Activated T-helper 2 cell treated with anti-CD3 and anti-CD28 coated beads, Interferon-gamma antibody, Interleukin-2, Interleukin-4, amounts not matched to agents 10 μg/mL and 5 μg/mL and 100 μg/mL, durations not matched to agents 14 hours and 24 hours and 36 hours (primary cell): ENCODE results near the gene SYNE2. TPM values are rescaled to one million over a fixed set of nuclear protein-coding genes. Genes with fewer than 3 reads are reported as not detected.

Experiments used
- DNase-seq: peaks from one replicate; pipeline ENCODE4 v3.0.0; 2021; ENCODE audit warnings: low spot score
- H3K27ac Mint-ChIP-seq: one replicate; pipeline ENCODE4 v1.8.0; 2021; ENCODE audit warnings: mixed read lengths
- H3K27me3 Mint-ChIP-seq: one replicate; pipeline ENCODE4 v1.8.0; 2021; ENCODE audit warnings: low read depth, mixed read lengths
- H3K36me3 Mint-ChIP-seq: one replicate; pipeline ENCODE4 v1.8.0; 2021; ENCODE audit warnings: low read depth, mixed read lengths
- H3K4me1 Mint-ChIP-seq: one replicate; pipeline ENCODE4 v1.8.0; 2021; ENCODE audit warnings: low read depth, mixed read lengths
- H3K4me3 Mint-ChIP-seq: one replicate; pipeline ENCODE4 v1.8.0; 2021; ENCODE audit warnings: low read depth, mild to moderate bottlenecking, moderate library complexity, mixed read lengths
- H3K9me3 Mint-ChIP-seq: one replicate; pipeline ENCODE4 v1.8.0; 2021; ENCODE audit warnings: mixed read lengths
- intact Hi-C: fragments of 100-400 bp; cut with micrococcal nuclease; formaldehyde crosslinking; loops from one replicate; pipeline ENCODE4 v1.15.1; 2023
- total RNA-seq: library from RNA; stranded (reverse); gene quantifications from 2 replicates; pipeline ENCODE4 v1.2.3, GENCODE V29; 2022

SYNE2 gene
- total RNA-seq, 1 donor from 2014 or later = 15.2 TPM

- H3K27ac Mint-ChIP-seq = no peak overlapping the region
- H3K27me3 Mint-ChIP-seq = peaks cover 1% of the 10 kb centered on the region
- H3K9me3 Mint-ChIP-seq = no peaks in the 10 kb centered on the region
- H3K4me3 Mint-ChIP-seq = no peak overlapping the region
- peaks cover 20% of the 10 kb centered on the region for H3K36me3 Mint-ChIP-seq
- intact Hi-C loops = no loop called here
- DNase-seq = no peak
- peaks cover 2% of the 10 kb centered on the region for H3K4me1 Mint-ChIP-seq
Observed at GRCh38 chr14:64212666-64213065, 359.9 kb downstream of the SYNE2 start.

GRCh38 chr14:64213086-64213485 lies 360.3 kb downstream of the SYNE2 start:
- peaks cover 3% of the 10 kb centered on the region for H3K4me1 Mint-ChIP-seq
- peaks cover 22% of the 10 kb centered on the region for H3K36me3 Mint-ChIP-seq
- DNase-seq = no peak
- H3K27ac Mint-ChIP-seq = no peak overlapping the region
- H3K27me3 Mint-ChIP-seq = no peaks in the 10 kb centered on the region
- intact Hi-C loops = no loop called here
- H3K4me3 Mint-ChIP-seq = no peak overlapping the region
- H3K9me3 Mint-ChIP-seq = no peaks in the 10 kb centered on the region

- Mint-ChIP-seq H3K4me1 (peaks cover 5% of the 10 kb centered on the region), H3K27me3 (no peaks in the 10 kb centered on the region), H3K27ac (no peak overlapping the region), H3K9me3 (no peaks in the 10 kb centered on the region), H3K36me3 (peaks cover 26% of the 10 kb centered on the region), H3K4me3 (no peak overlapping the region)
- intact Hi-C loops = no loop called here
- no peak for DNase-seq
Observed at GRCh38 chr14:64213853-64214570, 361.2 kb downstream of the SYNE2 start.

- DNase-seq = no peak
- intact Hi-C loops = no loop called here
- Mint-ChIP-seq H3K9me3 (no peaks in the 10 kb centered on the region), H3K27me3 (no peaks in the 10 kb centered on the region), H3K4me1 (peaks cover 5% of the 10 kb centered on the region), H3K27ac (no peak overlapping the region), H3K4me3 (no peak overlapping the region), H3K36me3 (peaks cover 26% of the 10 kb centered on the region)
Observed at GRCh38 chr14:64215274-64215673, 362.5 kb downstream of the SYNE2 start.

- H3K27ac Mint-ChIP-seq = no peak overlapping the region
- no peaks in the 10 kb centered on the region for H3K9me3 Mint-ChIP-seq
- no peaks in the 10 kb centered on the region for H3K27me3 Mint-ChIP-seq
- intact Hi-C loops = no loop called here
- H3K4me3 Mint-ChIP-seq = no peak overlapping the region
- peaks cover 3% of the 10 kb centered on the region for H3K4me1 Mint-ChIP-seq
- peaks cover 23% of the 10 kb centered on the region for H3K36me3 Mint-ChIP-seq
- DNase-seq = no peak
Observed at GRCh38 chr14:64215978-64216377, 363.2 kb downstream of the SYNE2 start.

- Mint-ChIP-seq H3K27ac (no peak overlapping the region), H3K4me1 (peaks cover 3% of the 10 kb centered on the region), H3K9me3 (no peaks in the 10 kb centered on the region), H3K4me3 (no peak overlapping the region), H3K27me3 (no peaks in the 10 kb centered on the region), H3K36me3 (peaks cover 29% of the 10 kb centered on the region)
- DNase-seq = no peak
- intact Hi-C loops = no loop called here
Observed at GRCh38 chr14:64217308-64217707, 364.5 kb downstream of the SYNE2 start.

- no peaks in the 10 kb centered on the region for H3K27me3 Mint-ChIP-seq
- no peak overlapping the region for H3K27ac Mint-ChIP-seq
- H3K36me3 Mint-ChIP-seq = peaks cover 30% of the 10 kb centered on the region
- intact Hi-C loops = no loop called here
- H3K4me1 Mint-ChIP-seq = peaks cover 3% of the 10 kb centered on the region
- no peak for DNase-seq
- no peak overlapping the region for H3K4me3 Mint-ChIP-seq
- H3K9me3 Mint-ChIP-seq = no peaks in the 10 kb centered on the region
Observed at GRCh38 chr14:64217834-64218233, 365.0 kb downstream of the SYNE2 start.

GRCh38 chr14:64218344-64219240 lies 365.8 kb downstream of the SYNE2 start:
- Mint-ChIP-seq H3K4me3 (no peak overlapping the region), H3K27me3 (no peaks in the 10 kb centered on the region), H3K27ac (no peak overlapping the region), H3K4me1 (peaks cover 3% of the 10 kb centered on the region), H3K36me3 (peaks cover 36% of the 10 kb centered on the region), H3K9me3 (no peaks in the 10 kb centered on the region)
- intact Hi-C loops = no loop called here
- no peak for DNase-seq

- H3K36me3 Mint-ChIP-seq = peaks cover 45% of the 10 kb centered on the region
- H3K27ac Mint-ChIP-seq = no peak overlapping the region
- peaks cover 3% of the 10 kb centered on the region for H3K4me1 Mint-ChIP-seq
- no peak for DNase-seq
- intact Hi-C loops = no loop called here
- no peaks in the 10 kb centered on the region for H3K27me3 Mint-ChIP-seq
- H3K9me3 Mint-ChIP-seq = no peaks in the 10 kb centered on the region
- no peak overlapping the region for H3K4me3 Mint-ChIP-seq
Observed at GRCh38 chr14:64220056-64220455, 367.3 kb downstream of the SYNE2 start.

- Mint-ChIP-seq H3K4me1 (peaks cover 3% of the 10 kb centered on the region), H3K27me3 (no peaks in the 10 kb centered on the region), H3K4me3 (no peak overlapping the region), H3K36me3 (peaks cover 47% of the 10 kb centered on the region), H3K27ac (no peak overlapping the region), H3K9me3 (no peaks in the 10 kb centered on the region)
- intact Hi-C loops = no loop called here
- DNase-seq = no peak
Observed at GRCh38 chr14:64220466-64220865, 367.7 kb downstream of the SYNE2 start.

- Mint-ChIP-seq H3K4me1 (peaks cover 3% of the 10 kb centered on the region), H3K4me3 (no peak overlapping the region), H3K9me3 (no peaks in the 10 kb centered on the region), H3K27ac (no peak overlapping the region), H3K36me3 (peaks cover 39% of the 10 kb centered on the region), H3K27me3 (no peaks in the 10 kb centered on the region)
- intact Hi-C loops = no loop called here
- no peak for DNase-seq
Observed at GRCh38 chr14:64221391-64222003, 368.7 kb downstream of the SYNE2 start.

- Mint-ChIP-seq H3K9me3 (no peaks in the 10 kb centered on the region), H3K27ac (no peak overlapping the region), H3K4me1 (no peaks in the 10 kb centered on the region), H3K36me3 (peaks cover 38% of the 10 kb centered on the region), H3K4me3 (no peak overlapping the region), H3K27me3 (no peaks in the 10 kb centered on the region)
- DNase-seq = no peak
- intact Hi-C loops = no loop called here
Observed at GRCh38 chr14:64225151-64225757, 372.4 kb downstream of the SYNE2 start.
